ENCODE data around the gene TSC22D4. TPM values are rescaled to one million over a fixed set of nuclear protein-coding genes. Genes with fewer than 3 reads are reported as not detected.
"Not testable (repeated sequence)": the region's sequence is repeated elsewhere in the genome, so short reads cannot be mapped to it uniquely, and the experiment has no call there.

Gene TSC22D4
- total and polyA plus RNA-seq, 4 donors: 5.5 to 21.2 (median 11.4) TPM

GRCh38 chr7:100441641-100442535 lies 37.1 kb downstream of the TSC22D4 start:
- TF ChIP-seq EGR1 (IDR thresholded peaks at IDR 0.05; ENCODE audit: low read depth in 2 of 2) (no peak), FOXA1 (IDR thresholded peaks at IDR 0.05) (no peak), JUND (IDR thresholded peaks at IDR 0.05) (no peak), SP1 (IDR thresholded peaks at IDR 0.05) (no peak)
- no peak for DNase-seq (ENCODE audit: low spot score)
- WGBS: 93% methylated on average over 11 of the region's 11 CpGs
- Histone ChIP-seq H3K4me1 (ENCODE audit: control insufficient read depth in 4 of 4, insufficient read depth in 4 of 4, low read length in 3 of 4) (peaks cover 5 to 13% (median 11%) of the 10 kb centered on the region in 4 donors), H3K27ac (ENCODE audit: low read depth in 1 of 2, low read length in 2 of 2) (no peak overlapping the region), H3K9ac (ENCODE audit: low read depth in 1 of 2, low read length in 2 of 2) (no peak overlapping the region), H3K27me3 (ENCODE audit: control insufficient read depth in 4 of 4, insufficient read depth in 4 of 4, low read length in 3 of 4) (no peaks in the 10 kb centered on the region), H3K4me3 (ENCODE audit: low read depth in 1 of 3, low read length in 3 of 3) (no peak overlapping the region), H3K36me3 (ENCODE audit: control insufficient read depth in 4 of 4, insufficient read depth in 3 of 4, low read depth in 1 of 4, low read length in 3 of 4) (no peaks in the 10 kb centered on the region), H3K9me3 (ENCODE audit: control insufficient read depth in 4 of 4, low read length in 3 of 4) (no peaks in the 10 kb centered on the region)

DNA sequence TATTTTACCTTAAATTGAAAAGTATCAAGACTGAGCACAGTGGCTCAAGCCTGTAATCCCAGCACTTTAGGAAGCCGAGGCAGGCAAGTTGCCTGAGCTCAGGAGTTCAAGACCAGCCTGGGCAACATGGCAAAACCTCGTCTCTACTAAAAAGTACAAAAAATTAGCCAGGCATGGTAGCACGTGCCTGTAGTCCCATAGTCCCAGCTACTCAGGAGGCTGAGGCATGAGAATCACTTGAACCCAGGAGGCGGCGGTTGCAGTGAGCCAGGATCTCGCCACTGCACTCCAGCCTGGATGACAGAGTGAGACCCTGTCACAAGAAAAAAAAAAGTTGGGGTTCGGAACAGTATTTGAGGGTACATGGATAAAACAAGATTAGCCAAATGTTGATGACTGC lies 39.8 kb downstream of the TSC22D4 start:
- not testable (repeated sequence) for H3K4me3 ChIP-seq (ENCODE audit: low read depth in 1 of 3, low read length in 3 of 3); H3K36me3 ChIP-seq (ENCODE audit: control insufficient read depth in 4 of 4, insufficient read depth in 3 of 4, low read depth in 1 of 4, low read length in 3 of 4); H3K9ac ChIP-seq (ENCODE audit: low read depth in 1 of 2, low read length in 2 of 2); DNase-seq (ENCODE audit: low spot score); H3K27me3 ChIP-seq (ENCODE audit: control insufficient read depth in 4 of 4, insufficient read depth in 4 of 4, low read length in 3 of 4); H3K27ac ChIP-seq (ENCODE audit: low read depth in 1 of 2, low read length in 2 of 2); H3K9me3 ChIP-seq (ENCODE audit: control insufficient read depth in 4 of 4, low read length in 3 of 4)
- WGBS: 91% methylated on average over 7 of the region's 7 CpGs
- H3K4me1 ChIP-seq (ENCODE audit: control insufficient read depth in 4 of 4, insufficient read depth in 4 of 4, low read length in 3 of 4): peaks cover 7 to 15% (median 10%) of the 10 kb centered on the region in 4 donors

- H3K4me1 ChIP-seq (ENCODE audit: control insufficient read depth in 4 of 4, insufficient read depth in 4 of 4, low read length in 3 of 4): peaks cover 4 to 13% (median 10%) of the 10 kb centered on the region in 4 donors
- 95% methylated on average over 8 of the region's 8 CpGs for WGBS
- not testable (repeated sequence) for H3K9ac ChIP-seq (ENCODE audit: low read depth in 1 of 2, low read length in 2 of 2); H3K27ac ChIP-seq (ENCODE audit: low read depth in 1 of 2, low read length in 2 of 2); H3K9me3 ChIP-seq (ENCODE audit: control insufficient read depth in 4 of 4, low read length in 3 of 4); H3K36me3 ChIP-seq (ENCODE audit: control insufficient read depth in 4 of 4, insufficient read depth in 3 of 4, low read depth in 1 of 4, low read length in 3 of 4); H3K4me3 ChIP-seq (ENCODE audit: low read depth in 1 of 3, low read length in 3 of 3); H3K27me3 ChIP-seq (ENCODE audit: control insufficient read depth in 4 of 4, insufficient read depth in 4 of 4, low read length in 3 of 4); DNase-seq (ENCODE audit: low spot score)
Measured at GRCh38 chr7:100438731-100439130, 40.3 kb downstream of the TSC22D4 start.

GRCh38 chr7:100438172-100438571 lies 40.8 kb downstream of the TSC22D4 start:
- no peaks in the 10 kb centered on the region for H3K27me3 ChIP-seq (ENCODE audit: control insufficient read depth in 4 of 4, insufficient read depth in 4 of 4, low read length in 3 of 4)
- H3K4me1 ChIP-seq (ENCODE audit: control insufficient read depth in 4 of 4, insufficient read depth in 4 of 4, low read length in 3 of 4): peaks cover 0 to 16% (median 10%) of the 10 kb centered on the region in 4 donors
- no peak overlapping the region for H3K27ac ChIP-seq (ENCODE audit: low read depth in 1 of 2, low read length in 2 of 2)
- H3K9me3 ChIP-seq (ENCODE audit: control insufficient read depth in 4 of 4, low read length in 3 of 4): no peaks in the 10 kb centered on the region
- TF ChIP-seq GABPA (IDR thresholded peaks at IDR 0.05 in 1 of 2, conservative IDR thresholded peaks at IDR 0.05 in 1 of 2) (no peak), JUND (IDR thresholded peaks at IDR 0.05) (no peak)
- H3K4me3 ChIP-seq (ENCODE audit: low read depth in 1 of 3, low read length in 3 of 3): no peak overlapping the region
- 52% methylated on average over 2 of the region's 2 CpGs for WGBS
- peaks cover 2 to 11% (median 4%) of the 10 kb centered on the region in 4 donors for H3K36me3 ChIP-seq (ENCODE audit: control insufficient read depth in 4 of 4, insufficient read depth in 3 of 4, low read depth in 1 of 4, low read length in 3 of 4)
- DNase-seq (ENCODE audit: low spot score): no peak
- no peak overlapping the region for H3K9ac ChIP-seq (ENCODE audit: low read depth in 1 of 2, low read length in 2 of 2)

Measured in liver (tissue), 9 donors.